GM18498 (cell line): ENCODE results near the gene GRHL3.
"Not testable (repeated sequence)": the region's sequence is repeated elsewhere in the genome, so short reads cannot be mapped to it uniquely, and the experiment has no call there.

ENCODE experiments used
- ATAC-seq: cut with Tn5 transposase; IDR thresholded peaks from one replicate; pipeline ENCODE4 v1.9.1; 2021; ENCODE audit warnings: mild to moderate bottlenecking, moderate library complexity; ENCODE audit not compliant: unreplicated experiment

Gene GRHL3

DNA sequence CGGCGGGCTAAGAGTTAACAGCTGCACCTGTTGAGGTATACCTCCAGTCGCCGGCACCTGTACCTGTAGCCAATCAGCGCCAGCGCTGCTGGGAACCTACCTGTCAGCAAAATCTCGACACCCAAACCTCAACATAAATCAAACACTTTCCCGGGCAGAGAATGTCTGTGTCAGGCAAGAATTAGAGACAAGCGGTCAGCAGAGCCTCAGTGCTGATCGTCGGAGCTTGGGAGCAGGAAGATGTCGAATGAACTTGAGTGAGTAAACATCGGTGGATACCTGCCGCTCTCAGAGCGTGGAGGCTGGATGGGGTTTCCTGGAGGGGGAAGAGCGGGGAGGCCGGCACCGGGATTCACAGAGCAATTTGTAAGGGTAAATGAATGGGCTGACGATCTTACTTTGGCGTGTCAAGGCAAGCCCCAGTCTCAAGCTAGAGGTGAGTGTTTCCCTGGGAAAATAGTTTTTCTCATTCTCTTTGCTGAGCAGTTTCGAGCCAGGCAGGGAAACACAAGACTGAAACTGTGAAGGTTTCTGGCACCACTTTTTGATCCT is at the start of gene GRHL3:
TSS of gene GRHL3 (plus strand) at position 46 of the 552 bp plus-strand sequence. CDS start at position 241, 195 bp downstream.
- no peak for ATAC-seq

DNA sequence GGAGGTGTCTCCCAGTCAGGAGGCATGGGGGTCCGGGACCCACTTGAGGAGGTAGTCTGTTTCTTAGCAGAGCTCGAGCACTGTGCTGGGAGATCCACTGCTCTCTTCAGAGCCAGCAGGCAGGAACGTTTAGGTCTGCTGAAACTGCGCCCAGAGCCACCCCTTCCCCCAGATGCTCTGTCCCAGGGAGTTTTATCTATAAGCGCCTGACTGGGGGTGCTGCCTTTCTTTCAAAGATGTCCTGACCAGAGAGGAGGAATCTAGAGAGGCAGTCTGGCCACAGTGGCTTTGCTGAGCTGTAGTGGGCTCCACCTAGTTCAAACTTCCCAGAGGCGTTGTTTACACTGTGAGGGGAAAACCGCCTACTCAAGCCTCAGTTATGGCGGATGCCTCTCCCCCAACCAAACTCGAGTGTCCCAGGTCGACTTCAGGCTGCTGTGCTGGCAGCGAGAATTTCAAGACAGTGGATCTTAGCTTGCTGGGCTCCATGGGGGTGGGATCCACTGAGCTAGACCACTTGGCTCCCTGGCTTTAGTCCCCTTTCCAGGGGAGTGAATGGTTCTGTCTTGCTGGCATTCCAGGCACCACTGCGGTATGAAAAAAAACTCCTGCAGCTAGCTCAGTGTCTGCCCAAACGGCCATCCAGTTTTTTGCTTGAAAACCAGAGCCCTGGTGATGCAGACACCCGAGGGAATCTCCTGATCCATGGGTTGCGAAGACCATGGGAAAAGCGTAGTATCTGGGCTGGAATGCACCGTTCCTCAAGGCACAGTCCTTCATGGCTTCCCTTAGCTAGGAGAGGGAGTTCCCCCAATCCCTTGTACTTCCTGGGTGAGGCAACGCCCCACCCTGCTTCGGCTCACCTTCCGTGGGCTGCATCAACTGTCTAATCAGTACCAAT is 44.7 kb upstream of the GRHL3 start:
- not testable (repeated sequence) for ATAC-seq

DNA sequence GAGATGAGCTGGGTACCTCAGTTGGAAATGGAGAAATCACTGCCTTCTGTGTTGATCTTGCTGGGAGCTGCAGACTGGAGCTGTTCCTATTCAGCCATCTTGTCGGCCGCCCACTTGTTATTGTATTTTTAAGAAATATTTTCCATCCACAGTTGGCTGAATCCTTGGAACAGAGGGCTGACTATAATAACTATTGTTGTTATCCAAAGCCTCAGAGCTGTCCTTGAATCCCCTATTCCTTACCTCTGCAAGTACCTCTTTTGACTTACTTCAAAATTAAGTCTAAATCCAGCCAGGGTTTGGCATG is 44.1 kb upstream of the GRHL3 start:
- ATAC-seq, result no peak

DNA sequence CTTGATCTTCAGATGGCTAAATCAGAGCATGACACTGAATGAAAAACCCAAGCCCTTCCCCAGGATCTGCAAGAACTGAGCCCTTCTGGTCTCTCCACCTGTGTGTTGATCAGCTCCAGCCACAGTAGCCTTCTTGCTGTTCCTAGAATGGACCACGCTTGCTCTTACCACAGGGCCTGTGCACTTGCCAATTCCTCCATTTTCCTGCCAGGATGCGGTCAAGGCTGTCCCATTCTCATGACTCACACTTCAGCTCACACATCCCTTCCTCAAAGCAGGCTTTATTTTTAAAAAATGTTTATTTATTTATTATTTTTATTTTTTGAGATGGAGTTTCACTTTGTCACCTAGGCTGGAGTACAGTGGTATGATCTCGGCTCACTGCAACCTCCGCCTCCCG is 43.6 kb upstream of the GRHL3 start:
- ATAC-seq, result no peak

DNA sequence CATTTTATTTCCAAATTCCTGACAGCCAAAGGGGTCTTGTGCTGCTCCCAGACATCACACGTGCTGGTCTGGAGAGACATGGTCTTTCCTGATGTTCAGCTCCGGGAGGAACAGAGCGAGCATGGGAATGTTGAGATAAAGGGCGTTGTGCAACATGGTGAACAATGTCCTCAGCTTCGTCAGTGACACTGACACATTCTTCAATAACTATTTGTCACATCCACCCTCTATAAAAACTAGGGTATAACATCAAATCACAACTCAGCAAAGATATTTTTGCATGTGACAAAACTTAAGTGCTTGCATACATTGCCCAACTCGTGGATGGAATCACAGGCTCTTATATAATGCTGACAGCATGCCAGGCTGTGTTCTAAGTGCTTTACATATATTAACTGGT is 42.4 kb upstream of the GRHL3 start:
- no peak for ATAC-seq

DNA sequence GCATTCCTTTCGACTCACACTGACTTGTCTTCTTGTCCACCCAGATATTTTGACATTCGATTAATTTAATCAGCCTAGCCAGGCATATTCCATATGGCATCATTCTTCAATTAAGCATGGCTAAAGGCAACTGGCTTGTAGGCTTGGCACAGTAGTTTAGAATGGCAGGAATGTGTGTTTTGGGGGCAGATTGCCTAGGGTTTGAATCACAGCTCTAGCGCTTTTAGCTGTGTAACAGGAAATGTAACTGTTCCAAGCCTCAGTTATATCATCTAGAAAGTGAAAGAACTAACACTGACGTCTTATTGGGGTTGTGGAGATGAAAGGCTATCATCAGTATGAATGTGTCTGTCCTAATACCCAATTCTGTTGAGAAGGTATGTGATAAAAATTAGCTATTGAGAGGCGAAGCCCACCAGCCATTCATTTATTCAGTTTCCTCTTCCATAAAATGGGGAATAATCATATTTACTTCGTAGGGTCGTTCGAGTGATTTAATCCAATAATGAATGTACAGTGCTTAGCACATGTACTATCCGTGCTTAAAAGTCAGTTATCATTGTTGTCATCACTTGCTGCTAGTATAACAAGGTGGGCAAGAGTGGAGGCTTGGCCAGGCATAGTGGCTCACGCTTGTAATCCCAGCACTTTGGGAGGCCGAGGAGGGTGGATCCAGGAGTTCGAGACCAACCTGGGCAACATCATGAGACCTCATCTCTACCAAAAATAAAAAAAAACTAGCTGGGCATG is 41.6 kb upstream of the GRHL3 start:
- ATAC-seq, result no peak

DNA sequence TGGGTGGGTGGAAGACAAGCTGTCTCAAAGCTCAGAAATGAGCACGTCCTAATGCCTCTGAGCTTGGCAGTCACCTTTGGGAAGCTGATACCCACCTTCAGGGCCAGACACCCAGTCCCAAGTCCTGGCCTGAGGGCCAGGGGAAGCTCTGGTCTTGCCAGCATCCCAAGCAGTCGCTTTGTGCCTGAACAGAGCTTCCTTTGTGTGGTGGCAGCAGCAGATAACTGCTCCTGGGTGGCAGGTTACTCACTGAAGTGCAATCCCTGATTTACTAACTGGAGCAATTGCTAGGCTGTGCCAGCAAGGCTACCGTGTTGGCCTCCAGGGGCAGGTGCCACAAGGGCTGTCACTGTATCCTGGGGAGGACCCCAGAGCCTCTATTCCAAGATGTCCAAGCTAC is 40.4 kb upstream of the GRHL3 start:
- no peak for ATAC-seq

DNA sequence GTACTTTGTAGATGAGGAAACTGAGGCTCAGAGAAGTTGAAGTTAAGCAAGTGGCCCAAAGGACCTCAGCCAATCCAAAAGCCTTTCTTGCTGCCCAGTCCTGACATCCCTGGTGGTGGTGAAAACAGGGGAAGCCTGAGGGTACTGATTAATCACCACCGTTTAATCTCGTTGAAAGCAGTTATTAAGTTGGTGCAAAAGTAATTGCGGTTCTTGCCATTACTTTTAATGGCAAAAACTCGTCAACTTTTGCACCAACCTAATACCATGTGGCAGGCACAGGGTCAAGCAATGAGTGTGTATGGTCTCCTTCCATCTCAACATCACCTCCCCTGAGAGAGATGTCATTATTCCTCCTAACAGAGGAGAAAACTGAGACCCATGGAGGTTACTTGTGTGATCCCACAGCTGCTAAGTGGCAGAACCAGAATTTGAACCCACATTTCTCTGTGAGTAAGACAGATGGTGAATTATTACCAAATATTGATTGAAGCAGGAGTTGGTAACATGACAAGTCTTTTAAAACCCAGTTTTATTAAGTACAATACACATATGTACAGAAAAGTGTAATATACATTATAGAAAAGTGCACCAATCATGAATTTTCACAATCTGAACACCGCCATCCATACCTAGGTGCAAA is 39.4 kb upstream of the GRHL3 start:
- no peak for ATAC-seq

DNA sequence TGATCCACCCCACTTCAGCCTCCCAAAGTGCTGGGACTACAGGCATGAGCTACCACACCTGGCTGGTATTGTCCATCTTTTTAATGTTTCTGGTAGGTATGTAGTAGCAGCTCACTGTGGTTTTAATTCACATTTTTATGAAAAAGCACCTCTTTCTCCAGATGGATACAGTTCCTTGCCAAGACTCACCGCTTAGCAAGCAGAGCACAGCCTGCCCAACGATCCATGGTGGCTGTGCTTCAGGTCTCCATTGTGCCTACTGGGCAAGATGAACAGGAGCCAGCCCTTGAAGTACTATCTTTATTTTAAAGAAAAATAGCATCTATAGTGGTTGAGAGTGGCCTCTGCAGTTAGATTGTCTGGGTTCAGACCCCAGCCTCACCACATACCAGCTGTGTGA is 37.6 kb upstream of the GRHL3 start:
- ATAC-seq, result no peak

DNA sequence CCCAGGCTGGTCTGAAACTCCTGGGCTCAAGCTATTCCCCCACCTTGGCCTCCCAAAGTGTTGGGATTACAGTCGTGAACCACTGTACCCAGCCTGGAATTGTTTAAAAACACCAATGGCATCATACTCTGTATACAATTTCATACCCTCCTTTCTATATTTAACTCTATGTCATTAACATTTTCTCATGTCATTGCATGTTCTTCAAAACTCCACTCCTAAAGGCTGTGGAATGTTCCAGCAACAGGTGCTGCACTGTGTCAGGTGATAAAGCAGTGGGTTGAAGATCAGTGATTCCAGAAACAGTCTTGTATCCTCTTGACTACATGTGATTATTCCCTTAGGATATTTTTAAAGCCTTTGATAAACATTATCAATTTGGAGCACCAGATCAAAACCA is 36.7 kb upstream of the GRHL3 start:
- no peak for ATAC-seq

DNA sequence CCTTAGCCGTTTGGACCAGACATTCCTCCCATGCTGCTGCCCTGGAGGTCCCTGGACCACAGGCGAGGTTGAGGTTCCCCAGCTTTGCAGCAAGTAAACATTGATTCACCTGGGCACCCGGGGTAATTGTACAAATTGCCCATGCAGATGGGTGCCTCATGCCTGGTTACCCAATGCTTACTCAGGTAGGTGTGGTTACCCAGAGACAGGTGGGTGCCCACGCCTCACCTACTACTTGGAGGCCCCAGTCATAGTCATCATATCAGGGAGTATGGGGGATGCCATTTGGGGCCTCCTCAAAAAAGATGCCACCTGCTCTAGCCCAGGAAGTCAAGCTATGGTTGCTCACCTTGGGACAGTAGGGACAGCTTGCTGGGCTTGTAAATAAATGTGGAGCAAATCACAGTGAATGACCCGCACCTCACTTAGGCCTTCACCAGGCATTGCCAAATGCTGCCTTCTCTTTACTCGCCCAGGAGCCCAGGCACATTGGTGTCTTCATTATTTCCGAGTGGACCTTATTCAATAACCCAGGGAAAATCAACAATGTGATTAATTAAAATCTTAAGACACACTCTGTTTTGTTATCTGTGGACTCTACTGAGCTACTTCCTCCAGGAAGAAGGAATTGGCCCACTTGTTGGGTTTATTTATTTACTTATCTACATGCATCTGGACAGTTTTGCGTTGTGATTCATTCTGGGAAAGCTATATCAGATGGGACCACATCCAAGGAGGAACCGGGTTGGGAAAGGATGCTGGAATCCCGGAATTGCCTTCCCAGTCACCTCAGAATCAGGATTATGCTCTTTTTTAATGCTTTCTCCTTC is 35.6 kb upstream of the GRHL3 start:
- no peak for ATAC-seq

DNA sequence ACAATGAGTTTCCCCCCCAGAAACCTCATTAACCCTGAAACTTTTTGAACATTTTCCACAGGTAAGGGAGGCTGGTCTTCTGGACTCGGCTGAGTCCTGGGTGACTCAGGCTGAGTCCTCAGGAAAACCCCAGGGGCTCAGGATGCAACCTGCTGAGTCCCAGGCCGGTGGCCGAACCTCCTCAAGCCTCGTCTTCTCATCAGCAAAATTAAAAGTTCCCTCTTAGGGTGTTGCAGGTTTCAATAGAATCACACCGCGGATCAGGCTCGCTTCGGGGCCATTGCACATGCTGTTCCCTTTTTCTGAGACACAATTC is 35.0 kb upstream of the GRHL3 start:
- ATAC-seq, result no peak

DNA sequence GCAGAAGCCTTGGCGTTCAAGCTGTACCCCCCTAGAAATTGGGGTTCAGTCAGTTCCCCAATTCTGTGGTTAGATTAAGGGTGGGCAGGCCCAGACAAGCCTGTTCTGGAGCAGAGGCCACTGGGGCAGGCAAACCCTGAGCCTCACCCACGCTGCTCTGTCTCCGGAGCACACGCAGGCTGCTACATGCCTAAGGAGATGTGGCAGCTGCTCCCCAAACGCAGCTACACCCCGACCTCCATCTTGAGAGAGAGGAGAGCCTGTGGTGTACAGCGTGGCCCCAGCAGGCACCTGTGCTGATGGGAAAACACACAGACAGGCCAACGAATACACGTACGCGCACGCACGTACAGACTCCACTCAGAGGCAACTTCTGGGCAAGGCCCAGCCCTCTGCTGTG is 33.9 kb upstream of the GRHL3 start:
- no peak for ATAC-seq

DNA sequence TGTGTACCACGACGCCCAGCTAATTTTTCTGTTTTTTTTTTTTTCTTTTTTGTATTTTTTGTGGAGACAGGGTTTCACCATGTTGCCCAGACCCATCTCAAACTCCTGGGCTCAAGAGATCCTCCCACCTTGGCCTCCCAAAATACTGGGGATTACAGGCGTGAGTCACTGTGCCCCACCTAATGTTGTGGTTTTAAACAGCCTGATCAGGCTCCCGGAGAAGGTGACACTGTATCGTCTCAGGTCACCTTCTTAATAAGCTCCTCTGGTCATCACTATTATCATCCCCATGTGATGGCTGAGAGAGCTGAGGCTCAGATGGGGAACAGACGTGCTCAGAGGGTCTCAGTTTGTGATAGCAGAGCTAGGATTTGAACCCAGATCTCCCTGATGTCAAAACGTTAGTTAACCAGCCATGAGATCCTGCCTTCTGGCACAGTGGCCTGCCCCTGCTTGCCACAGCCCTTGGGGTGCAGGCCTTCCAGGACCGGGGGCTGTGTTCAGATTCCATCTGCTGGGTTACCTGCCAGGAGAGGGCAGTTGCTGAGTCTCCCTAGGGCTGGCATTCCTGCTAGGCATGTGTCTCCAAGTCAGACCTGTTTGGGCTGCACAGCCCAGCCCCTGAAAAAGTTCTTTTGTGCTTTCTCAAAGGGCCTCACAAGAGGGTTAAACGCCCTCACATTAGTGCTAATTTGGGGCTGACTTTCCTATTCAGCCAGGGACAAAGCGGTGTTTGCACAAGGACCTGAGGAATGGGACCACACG is 32.7 kb upstream of the GRHL3 start:
- no peak for ATAC-seq

DNA sequence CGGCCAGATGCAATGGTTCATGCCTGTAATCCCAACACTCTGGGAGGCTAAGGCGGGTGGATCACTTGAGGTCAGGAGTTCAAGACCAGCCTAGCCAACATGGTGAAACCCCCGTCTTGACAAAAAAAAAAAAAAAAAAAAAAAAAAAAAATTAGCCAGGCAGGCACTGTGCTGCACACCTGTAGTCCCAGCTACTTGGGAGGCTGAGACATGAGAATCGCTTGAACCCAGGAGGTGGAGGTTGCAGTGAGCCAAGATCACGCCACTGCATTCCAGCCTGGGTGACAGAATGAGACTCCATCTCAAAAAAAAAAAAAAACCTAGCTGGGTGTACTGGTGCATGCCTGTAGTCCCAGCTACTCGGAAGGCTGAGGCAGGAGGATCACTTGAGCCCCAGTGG is 31.4 kb upstream of the GRHL3 start:
- not testable (repeated sequence) for ATAC-seq

DNA sequence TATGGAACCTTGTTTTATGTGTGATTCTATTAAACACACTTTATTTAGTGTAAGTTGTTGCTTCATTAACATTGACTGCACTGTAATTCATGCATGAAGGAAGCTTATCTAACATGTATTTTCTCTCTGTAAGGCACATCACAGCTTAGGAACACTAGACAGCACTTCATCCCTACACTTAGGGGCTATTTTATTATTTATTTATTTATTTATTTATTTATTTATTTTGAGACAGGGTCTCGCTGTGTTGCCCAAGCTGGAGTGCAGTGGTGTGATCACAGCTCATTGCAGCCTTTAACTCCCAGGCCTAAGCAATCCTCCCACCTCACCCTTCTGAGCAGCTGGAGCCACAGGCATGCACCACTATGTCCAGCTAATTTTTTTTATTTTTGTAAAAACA is 30.7 kb upstream of the GRHL3 start:
- no peak for ATAC-seq

DNA sequence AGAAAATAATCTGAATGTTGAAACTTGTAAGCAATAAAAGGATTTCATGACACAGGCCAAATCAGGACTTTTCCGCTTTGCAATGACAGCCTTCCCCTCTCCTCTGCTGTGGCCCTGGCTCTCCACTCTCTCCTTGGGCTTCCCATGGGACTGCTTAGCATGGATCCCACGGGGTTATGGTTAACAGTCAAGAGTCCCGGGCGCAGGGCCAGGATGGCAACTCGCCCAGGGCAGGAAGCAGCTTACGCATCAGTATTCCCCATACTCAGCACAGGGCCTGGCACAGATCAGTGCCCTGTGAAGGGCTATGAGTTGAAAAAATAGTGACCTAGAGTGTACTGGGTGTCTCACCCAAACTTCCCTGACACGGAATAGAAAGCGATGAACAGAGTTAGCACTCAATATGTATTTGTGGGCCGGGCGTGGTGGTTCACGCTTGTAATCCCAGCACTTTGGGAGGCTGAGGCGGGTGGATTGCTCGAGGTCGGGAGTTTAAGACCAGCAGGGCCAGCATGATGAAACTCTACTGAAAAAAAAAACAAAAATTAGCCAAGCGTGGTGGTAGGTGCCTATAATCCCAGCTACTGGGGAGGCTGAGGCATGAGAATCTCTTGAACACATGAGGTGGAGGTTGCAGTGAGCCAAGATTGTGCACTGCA is 29.1 kb upstream of the GRHL3 start:
- no peak for ATAC-seq

DNA sequence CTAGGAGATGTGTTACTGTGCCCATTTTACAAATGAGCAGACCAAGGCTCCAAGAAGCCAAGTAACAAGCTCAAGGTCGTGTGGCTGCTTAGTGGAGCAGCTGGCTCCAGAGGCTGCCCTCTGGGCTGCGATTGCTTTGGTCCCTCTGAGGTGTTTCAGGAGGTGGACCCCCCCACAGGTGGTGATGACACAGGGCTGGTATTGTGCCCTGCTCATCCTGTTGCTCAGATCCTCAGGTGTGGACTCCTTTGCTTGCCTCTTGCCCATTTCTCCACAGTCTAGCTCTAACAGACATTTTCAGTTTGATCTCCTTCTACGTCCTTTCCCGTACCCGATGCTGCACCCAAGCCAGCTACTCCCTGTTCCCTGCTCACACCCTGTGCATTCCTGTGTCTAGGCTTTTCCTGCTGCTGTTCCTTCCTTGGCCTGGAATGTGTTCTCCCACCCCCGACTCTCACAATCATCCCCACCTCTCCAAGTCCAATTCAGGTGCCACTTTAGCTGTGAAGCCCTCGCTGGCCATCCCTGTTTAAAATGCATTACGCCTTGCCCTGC is 28.1 kb upstream of the GRHL3 start:
- no peak for ATAC-seq

DNA sequence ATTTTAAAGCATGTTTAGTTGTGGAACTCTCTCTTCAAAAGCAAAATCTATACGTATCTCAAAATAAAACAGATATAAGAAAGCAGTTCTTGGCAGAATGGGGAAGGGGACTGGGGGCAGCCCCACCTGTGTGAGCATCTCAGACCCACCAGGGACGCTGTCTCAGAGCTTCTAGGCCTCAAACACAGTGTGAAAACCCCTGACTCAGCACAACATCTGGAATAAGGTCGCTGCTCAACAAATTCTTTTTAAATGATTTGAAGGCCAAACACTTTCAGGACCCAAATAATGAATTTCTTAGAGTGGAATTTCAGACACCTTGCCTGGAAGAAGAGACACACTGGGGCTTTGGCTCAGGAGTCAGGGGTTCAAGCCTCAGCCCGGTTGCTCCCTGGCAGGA is 27.1 kb upstream of the GRHL3 start:
- no peak for ATAC-seq
